HFFc6 (cell line): ENCODE data around the gene TCERG1L. TPM values are rescaled to one million over a fixed set of nuclear protein-coding genes. Genes with fewer than 3 reads are reported as not detected.

Experiments used
- DNase-seq: peaks from one replicate; pipeline ENCODE4 v3.0.0-alpha.2; 2018
- H3K27ac Mint-ChIP-seq: 2 replicates; pipeline ENCODE4 v1.8.0; 2020; ENCODE audit warnings: mild to moderate bottlenecking, mixed read lengths
- H3K27me3 Mint-ChIP-seq: 2 replicates; pipeline ENCODE4 v1.8.0; 2021; ENCODE audit warnings: mild to moderate bottlenecking, moderate library complexity, mixed read lengths; ENCODE audit not compliant: insufficient read depth
- H3K36me3 Mint-ChIP-seq: 2 replicates; pipeline ENCODE4 v1.8.0; 2021; ENCODE audit warnings: low read depth, mixed read lengths
- H3K4me1 Mint-ChIP-seq: 2 replicates; pipeline ENCODE4 v1.8.0; 2020; ENCODE audit warnings: low read depth, mixed read lengths
- H3K4me3 Mint-ChIP-seq: 2 replicates; pipeline ENCODE4 v1.8.0; 2020; ENCODE audit warnings: mild to moderate bottlenecking, moderate library complexity, mixed read lengths
- H3K9me3 Mint-ChIP-seq: 2 replicates; pipeline ENCODE4 v1.8.0; 2020; ENCODE audit warnings: mild to moderate bottlenecking, mixed read lengths
- CTCF ChIP-seq: fragments of 200-600 bp; sonication (generic); IDR thresholded peaks from 2 replicates; pipeline ENCODE4 v1.5.0; 2021; ENCODE audit warnings: antibody characterized with exemption, mild to moderate bottlenecking
- long read RNA-seq: library from polyadenylated mRNA; unstranded; transcript quantifications from one replicate; pipeline ENCODE4 v2.0.0, GENCODE V29; 2019
- total RNA-seq, 6 experiments: library from RNA; stranded (reverse); fragmentation: NEBNext Ultra II Directional; extraction: Animal tissue kit (Norgen Biotek cat#: 25700); gene quantifications; 2 replicates in 1 of 6; 3 replicates in 5 of 6; pipeline ENCODE4 v1.2.3, GENCODE V29; 2021

TCERG1L gene
- total RNA-seq: under 1 TPM in 1 of 6 experiments, not detected in 5; 0.09 TPM
- long read RNA-seq: 0 reads

DNA sequence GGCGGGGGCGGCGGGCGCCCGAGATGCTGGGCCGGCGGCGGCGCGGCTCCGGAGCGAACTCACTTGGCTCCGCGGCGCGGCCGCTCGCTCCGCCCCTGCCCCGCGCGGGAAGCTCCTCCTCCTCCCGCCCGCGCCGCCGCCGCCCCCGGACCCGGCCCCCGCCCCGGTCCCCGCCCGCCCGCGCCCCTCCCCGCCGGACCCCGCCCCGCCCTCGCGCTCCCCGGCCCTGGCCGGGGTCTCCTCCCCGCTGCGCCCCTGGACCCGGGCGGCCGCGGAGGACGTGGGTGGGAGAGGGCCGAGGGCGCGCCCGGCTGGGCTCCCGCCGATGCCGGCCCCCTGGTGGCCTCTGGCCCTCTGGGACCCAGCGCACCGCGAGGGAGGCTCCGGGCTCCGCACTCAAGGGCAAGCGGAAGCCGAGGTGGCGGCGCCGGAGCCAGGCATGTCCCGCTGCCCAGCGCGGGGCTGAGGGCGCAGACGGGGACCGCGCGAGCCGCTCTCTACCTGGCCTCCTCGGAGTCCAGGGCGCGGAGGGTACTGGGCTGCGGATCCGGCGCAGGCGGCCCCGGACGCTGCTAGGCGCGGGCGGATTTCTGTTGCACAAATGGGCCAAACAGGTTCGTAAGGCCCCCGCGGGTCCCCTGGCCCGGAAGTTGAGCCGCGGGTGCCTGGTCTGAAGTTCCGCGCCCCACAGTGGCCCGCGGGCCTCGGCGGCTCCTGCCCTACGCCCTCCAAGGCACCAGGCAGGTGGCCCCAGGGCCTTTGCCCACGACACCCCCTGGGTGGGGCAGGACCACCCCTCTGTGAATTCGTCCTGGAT lies at the start of gene TCERG1L:
Gene TCERG1L (minus strand): TSS at position 61 of the 817 bp plus-strand sequence. CDS start 86 bp downstream, outside the sequence.
- H3K4me3 Mint-ChIP-seq: no peak within 1 kb of the TSS
- peaks cover 34% of the 10 kb centered on the region for H3K9me3 Mint-ChIP-seq
- H3K27me3 Mint-ChIP-seq: peaks cover 3% of the 10 kb centered on the region; the same call in 1 of the 2 replicates
- no peaks in the 10 kb centered on the region for H3K4me1 Mint-ChIP-seq
- no peak for TF ChIP-seq CTCF
- H3K27ac Mint-ChIP-seq: no peak within 1 kb of the TSS
- no peak for DNase-seq
- peaks cover 5% of the 10 kb centered on the region; the same call in 1 of the 2 replicates for H3K36me3 Mint-ChIP-seq

DNA sequence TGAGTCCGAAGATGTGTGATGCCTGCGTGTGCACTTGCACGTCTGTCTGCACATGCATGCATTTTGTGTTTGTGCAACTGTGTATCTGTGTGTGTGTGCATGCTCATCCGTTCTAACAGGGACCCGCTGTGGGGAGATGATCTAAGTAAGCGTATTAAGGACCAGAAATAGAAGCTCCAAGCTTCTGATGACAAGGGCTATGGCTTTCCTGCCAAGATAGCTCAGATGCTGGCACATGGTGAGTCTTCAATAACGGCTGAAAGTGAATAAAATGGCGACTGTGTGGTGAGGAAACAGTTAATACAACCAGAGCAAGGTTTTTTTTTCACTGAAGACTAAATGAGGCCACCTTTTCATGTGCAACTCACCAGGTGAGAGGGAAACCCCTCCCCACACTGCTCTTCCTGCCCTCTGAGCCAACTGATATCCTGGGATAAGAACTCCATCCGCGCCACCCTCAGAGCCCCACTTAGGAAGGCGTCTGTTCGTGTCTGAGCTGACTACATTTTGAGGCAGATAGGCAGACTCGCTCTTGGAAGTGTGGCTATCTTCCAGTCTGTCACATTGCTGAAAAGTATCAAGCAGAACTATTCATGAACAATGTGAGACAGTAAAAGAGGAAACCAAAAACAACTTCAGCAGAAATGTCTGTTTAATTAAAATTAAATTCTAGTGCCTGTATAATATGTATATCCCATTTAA lies 47.4 kb upstream of the TCERG1L start:
- peaks cover 70% of the 10 kb centered on the region for H3K9me3 Mint-ChIP-seq
- H3K4me3 Mint-ChIP-seq: no peak overlapping the region

DNA sequence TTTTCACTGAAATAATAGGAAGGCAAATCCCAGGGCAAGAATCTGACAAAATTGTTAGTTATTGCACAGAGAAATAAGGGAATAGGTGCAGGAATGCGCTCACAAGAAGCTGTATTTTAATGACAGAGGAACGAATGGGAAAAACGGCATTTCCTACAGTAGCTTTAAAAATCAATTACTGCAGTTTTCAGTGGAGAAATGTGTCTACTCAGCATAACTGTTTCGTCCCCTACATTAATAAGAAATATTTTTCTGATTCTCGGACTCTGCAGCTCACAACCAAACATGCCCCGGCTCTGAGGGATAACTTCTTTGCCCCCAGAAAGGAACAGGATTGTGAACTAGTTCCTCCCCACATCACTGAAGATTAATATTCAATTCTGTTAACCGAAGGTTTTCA lies 44.9 kb upstream of the TCERG1L start:
- Mint-ChIP-seq H3K27me3 (no peaks in the 10 kb centered on the region; the same call in 1 of the 2 replicates), H3K9me3 (peaks cover 59% of the 10 kb centered on the region), H3K4me3 (no peak overlapping the region), H3K4me1 (no peaks in the 10 kb centered on the region), H3K27ac (no peak overlapping the region), H3K36me3 (peaks cover 5% of the 10 kb centered on the region; the same call in 1 of the 2 replicates)
- TF ChIP-seq CTCF: no peak
- no peak for DNase-seq

More for the DNA sequence above, 47.4 kb upstream of the TCERG1L start:
- no peak for DNase-seq
- no peaks in the 10 kb centered on the region; the same call in 1 of the 2 replicates for H3K27me3 Mint-ChIP-seq
- peaks cover 5% of the 10 kb centered on the region; the same call in 1 of the 2 replicates for H3K36me3 Mint-ChIP-seq
- no peak for TF ChIP-seq CTCF
- no peaks in the 10 kb centered on the region for H3K4me1 Mint-ChIP-seq
- H3K27ac Mint-ChIP-seq: no peak overlapping the region

GRCh38 chr10:131355881-131356280 lies 44.4 kb upstream of the TCERG1L start:
- Mint-ChIP-seq H3K27ac (no peak overlapping the region), H3K36me3 (peaks cover 5% of the 10 kb centered on the region; the same call in 1 of the 2 replicates), H3K4me1 (no peaks in the 10 kb centered on the region), H3K4me3 (no peak overlapping the region), H3K9me3 (peaks cover 61% of the 10 kb centered on the region), H3K27me3 (no peaks in the 10 kb centered on the region)
- no peak for DNase-seq
- no peak for TF ChIP-seq CTCF

DNA sequence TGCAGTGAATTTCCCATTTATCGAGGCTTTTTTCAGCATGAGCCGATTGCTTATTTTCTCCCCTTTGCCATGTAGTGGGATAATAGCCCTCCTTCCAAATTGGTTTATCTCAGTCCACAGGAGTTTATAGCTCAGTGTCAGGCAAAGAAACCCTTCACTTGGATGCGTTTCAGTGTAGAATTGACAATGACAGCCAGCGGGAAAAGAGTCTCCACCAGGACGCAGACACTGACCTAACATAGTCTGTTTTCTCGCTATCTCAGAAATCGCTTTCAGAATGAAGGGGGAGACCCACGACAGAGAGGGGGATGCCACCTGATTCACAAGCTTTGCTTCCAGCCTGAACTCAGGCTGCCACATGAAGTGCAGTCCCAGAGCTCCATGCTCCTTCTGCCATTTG lies 43.5 kb upstream of the TCERG1L start:
- Mint-ChIP-seq H3K9me3 (peaks cover 62% of the 10 kb centered on the region), H3K27ac (no peak overlapping the region), H3K4me1 (no peaks in the 10 kb centered on the region), H3K4me3 (no peak overlapping the region), H3K27me3 (no peaks in the 10 kb centered on the region), H3K36me3 (peaks cover 6% of the 10 kb centered on the region)
- DNase-seq: no peak
- no peak for TF ChIP-seq CTCF
